SHP77 (cell line): ENCODE measurements around the gene STAP2.

Source experiments
- DNase-seq, 2 experiments: peaks; one replicate each; lab custom pipeline; 2025; lab: John Stamatoyannopoulos, UW

Gene STAP2

GRCh38 chr19:4370418-4371041, 31.9 kb upstream of the STAP2 start:
- no peak for DNase-seq

- DNase-seq = no peak
Observed at GRCh38 chr19:4369888-4370260, 31.2 kb upstream of the STAP2 start.

GRCh38 chr19:4369109-4369887, 30.7 kb upstream of the STAP2 start:
- DNase-seq = no peak

- no peak for DNase-seq
Observed at GRCh38 chr19:4368128-4368820, 29.6 kb upstream of the STAP2 start.

GRCh38 chr19:4367781-4368127, 29.1 kb upstream of the STAP2 start:
- DNase-seq = no peak

GRCh38 chr19:4367336-4367723, 28.7 kb upstream of the STAP2 start:
- no peak for DNase-seq

GRCh38 chr19:4366666-4367335, 28.2 kb upstream of the STAP2 start:
- DNase-seq = no peak

GRCh38 chr19:4365791-4366665, 27.4 kb upstream of the STAP2 start:
- no peak for DNase-seq

GRCh38 chr19:4365341-4365740, 26.7 kb upstream of the STAP2 start:
- no peak for DNase-seq

GRCh38 chr19:4363571-4364304, 25.1 kb upstream of the STAP2 start:
- DNase-seq = no peak

- DNase-seq = no peak
Observed at GRCh38 chr19:4362831-4363545, 24.4 kb upstream of the STAP2 start.

- no peak for DNase-seq
Observed at GRCh38 chr19:4362101-4362828, 23.6 kb upstream of the STAP2 start.

GRCh38 chr19:4361152-4362046, 22.8 kb upstream of the STAP2 start:
- DNase-seq = no peak

GRCh38 chr19:4360641-4361151, 22.1 kb upstream of the STAP2 start:
- no peak for DNase-seq

- no peak for DNase-seq
Observed at GRCh38 chr19:4360081-4360569, 21.5 kb upstream of the STAP2 start.

- no peak for DNase-seq
Observed at GRCh38 chr19:4359627-4360000, 21.0 kb upstream of the STAP2 start.

GRCh38 chr19:4358709-4359626, 20.3 kb upstream of the STAP2 start:
- DNase-seq = no peak
